Kidney tubule cell (primary cell): ENCODE measurements around the gene TRMT112.

Experiments used
- DNase-seq: peaks from one replicate; pipeline ENCODE4 v3.0.0-alpha.2; 2018; ENCODE audit warnings: low spot score

The TRMT112 gene

DNA sequence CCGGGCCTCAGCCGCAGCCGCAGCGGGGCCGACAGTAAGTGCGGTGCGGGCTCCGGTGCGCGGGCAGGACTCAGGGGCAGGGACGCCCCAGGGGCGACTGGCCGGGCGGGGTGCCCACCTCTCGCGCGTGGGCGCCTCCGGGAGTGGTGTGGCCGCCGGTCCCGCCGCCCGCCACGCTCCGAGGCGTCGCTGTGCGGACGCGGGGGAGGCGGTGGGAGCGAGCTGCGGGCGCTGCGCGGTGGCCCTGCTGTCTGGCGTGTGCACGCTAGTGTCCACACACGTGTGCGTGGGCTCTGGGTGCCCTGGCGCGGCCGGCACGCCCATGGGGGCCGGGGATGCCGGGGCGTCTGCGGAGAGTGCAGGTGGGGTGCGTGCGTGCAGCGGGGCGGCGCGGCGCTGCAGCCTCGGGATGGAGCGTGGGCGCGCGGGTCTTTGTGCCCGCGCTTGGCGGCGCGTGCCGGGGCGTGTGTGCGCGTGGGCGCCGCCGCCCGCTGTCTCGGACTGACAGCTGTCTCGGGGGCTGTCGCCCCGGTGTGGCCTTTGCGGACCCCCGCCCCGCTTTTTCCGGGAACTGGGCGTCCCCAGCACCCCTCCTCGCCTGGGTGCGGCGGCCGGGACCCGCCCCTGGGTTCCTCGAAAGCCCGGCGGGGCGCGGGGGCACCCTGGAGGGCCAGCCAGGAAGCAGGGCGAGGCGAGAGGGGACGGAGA, 25.5 kb downstream of the TRMT112 start:
- DNase-seq = no peak

DNA sequence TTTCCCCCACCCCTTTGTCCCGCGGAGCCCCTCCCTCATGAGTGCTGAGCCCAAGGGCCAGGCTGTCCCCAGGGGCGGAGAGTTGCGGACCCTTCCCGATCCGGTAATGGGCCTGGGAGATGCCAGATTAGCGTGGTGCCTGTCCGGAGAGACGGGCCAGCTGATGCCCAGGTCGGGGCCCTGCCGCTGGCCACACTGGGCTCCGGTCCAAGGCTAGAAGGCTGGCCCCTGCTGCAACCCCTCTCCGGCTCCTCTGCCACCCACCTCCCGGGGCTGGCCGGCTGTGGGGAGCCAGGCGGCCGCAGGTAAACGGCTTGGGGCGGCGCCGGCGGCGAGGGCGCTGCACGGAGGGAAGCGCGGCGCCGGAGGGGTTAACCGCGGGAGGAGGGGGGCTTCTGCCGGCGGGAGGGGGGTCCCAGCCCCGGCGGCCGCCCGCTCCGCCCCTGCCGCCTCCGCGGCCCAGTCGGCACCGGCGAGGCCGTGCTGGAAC, 26.1 kb downstream of the TRMT112 start, which contains the start of gene KCNK4:
KCNK4 (plus strand) TSS at position 41 of the 490 bp plus-strand sequence. CDS start 1,717 bp downstream, outside the sequence.
- DNase-seq = no peak

- no peak for DNase-seq
These were observed 26.8 kb downstream of the TRMT112 start for GRCh38 chr11:64290352-64291261.

DNA sequence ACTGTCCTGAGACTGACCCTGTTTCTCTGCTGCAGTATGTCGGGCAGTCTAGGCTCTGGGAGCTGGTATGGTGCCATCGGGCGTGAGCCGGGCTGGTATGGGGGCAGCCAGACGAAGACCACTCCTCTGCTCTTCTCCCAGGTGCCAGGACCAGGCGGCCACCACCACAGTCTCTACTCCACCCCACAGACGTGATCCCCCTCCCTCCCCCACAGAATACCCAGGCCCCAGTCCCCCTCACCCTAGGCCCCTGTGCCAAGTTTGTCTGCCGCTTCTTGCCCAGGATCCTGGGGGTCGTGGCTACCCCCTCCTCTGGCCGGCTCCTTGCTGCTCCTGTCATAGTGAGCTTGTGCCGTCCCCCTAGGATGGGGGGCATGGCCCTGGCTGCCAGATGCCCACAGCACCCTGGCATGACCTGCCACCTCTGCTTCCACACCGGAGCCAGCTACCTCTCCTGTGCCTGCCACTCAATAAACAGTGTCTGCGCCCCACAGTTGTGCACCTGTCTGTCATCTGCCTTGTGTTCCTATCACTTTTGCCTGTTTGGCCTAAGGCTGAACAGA, 28.3 kb downstream of the TRMT112 start:
- no peak for DNase-seq

DNA sequence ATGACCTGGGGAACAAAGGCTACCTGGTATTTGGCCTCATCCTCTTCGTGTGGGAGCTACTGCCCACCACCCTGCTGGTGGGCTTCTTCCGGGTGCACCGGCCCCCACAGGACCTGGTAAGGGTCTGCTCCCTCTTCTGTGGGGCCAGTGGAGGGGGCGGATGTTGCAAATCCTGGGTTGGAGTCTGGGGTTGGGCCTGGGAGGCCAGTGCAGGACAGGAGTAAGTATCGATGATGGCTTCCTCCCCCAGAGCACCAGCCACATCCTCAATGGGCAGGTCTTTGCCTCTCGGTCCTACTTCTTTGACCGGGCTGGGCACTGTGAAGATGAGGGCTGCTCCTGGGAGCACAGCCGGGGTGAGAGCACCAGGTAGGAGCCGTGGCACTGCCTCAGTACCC, 29.0 kb downstream of the TRMT112 start:
- DNase-seq = no peak

GRCh38 chr11:64287676-64288352, 29.5 kb downstream of the TRMT112 start:
- DNase-seq = no peak

- no peak for DNase-seq
These were observed 30.6 kb downstream of the TRMT112 start for GRCh38 chr11:64286801-64287159.

GRCh38 chr11:64285885-64286800, 31.2 kb downstream of the TRMT112 start:
- peak; percentile 30 for DNase-seq

- peak; percentile 77 for DNase-seq
These were observed 32.1 kb downstream of the TRMT112 start, which contains the start of gene GPR137 for GRCh38 chr11:64284962-64285884. Gene GPR137, plus strand, starts transcription at chr11:64285848. Its CDS starts 677 bp downstream, at chr11:64286525.

- DNase-seq = peak; percentile 93
These were observed 33.1 kb downstream of the TRMT112 start, which contains the start of gene BAD for GRCh38 chr11:64284048-64284961. Gene BAD, minus strand, starts transcription at chr11:64284665. Its CDS starts 297 bp downstream, at chr11:64284368.

GRCh38 chr11:64283092-64283491, 34.3 kb downstream of the TRMT112 start:
- no peak for DNase-seq

DNA sequence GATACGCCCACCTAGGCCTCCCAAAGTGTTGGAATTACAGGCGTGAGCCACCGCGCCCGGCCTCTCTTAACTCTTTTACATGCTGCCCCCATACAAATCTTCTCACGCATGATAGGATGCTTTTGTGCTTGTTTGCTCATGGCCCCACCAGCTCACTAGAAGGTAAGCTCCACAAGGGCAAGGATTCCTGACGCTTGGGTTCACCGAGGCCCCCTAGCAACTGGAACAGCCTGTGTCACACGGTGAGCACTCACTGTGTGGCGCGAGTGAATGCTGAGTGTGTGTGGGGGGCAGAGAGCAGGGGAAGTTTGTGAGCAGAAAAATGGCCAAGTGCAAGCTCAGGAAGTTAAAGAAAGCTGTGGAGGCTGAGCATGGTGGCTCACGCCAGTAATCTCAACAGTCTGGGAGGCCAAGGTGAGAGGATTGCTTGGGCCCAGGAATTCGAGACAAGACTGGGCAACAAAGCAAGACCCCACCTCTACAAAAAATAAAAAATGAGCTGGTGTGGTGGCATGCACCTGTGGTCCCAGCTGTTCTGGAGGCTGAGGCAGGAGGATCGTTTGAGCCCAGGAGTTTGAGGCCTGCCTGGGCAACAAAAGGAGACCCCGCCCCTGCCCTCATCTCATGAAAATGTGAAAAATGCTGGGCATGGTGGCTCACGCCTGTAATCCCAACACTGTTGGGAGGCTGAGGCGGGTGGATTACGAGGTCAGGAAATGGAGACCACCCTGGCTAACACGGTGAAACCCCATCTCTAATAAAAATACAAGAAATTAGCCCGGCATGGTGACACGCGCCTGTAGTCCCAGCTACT, 35.2 kb downstream of the TRMT112 start:
- DNase-seq = no peak

GRCh38 chr11:64278576-64279190, 38.7 kb downstream of the TRMT112 start:
- DNase-seq = no peak

- DNase-seq = no peak
These were observed 40.5 kb downstream of the TRMT112 start for GRCh38 chr11:64276653-64277431.

DNA sequence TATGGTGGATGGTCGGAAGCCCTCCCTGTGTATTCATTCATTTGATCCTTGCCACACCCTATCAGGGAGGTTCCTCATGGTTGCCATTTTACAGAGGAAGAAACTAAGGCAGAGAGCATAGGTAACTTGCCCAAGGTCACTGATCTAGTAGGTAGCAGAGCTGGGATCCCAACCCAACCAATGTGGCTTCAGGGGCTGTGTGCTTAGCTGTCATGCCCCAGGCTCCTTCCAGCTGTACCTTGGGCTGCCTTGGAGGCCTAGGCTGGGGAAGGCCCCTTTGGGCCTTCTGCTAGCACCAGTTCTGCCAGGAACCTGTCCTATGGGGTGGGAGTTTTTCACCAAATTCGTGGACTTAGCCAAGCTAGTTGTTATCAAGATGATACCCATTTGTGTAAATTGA, 41.5 kb downstream of the TRMT112 start:
- no peak for DNase-seq

GRCh38 chr11:64275031-64275800, 42.1 kb downstream of the TRMT112 start:
- no peak for DNase-seq
